Islet of Langerhans (tissue), 1 donor: Measurements from ENCODE around the gene HEPACAM2.

ENCODE experiments used
- FAIRE-seq: peaks from one replicate; lab custom pipeline; 2011; peaks lifted over from hg19 to GRCh38; lab: Jason Lieb, UNC

Gene HEPACAM2

DNA sequence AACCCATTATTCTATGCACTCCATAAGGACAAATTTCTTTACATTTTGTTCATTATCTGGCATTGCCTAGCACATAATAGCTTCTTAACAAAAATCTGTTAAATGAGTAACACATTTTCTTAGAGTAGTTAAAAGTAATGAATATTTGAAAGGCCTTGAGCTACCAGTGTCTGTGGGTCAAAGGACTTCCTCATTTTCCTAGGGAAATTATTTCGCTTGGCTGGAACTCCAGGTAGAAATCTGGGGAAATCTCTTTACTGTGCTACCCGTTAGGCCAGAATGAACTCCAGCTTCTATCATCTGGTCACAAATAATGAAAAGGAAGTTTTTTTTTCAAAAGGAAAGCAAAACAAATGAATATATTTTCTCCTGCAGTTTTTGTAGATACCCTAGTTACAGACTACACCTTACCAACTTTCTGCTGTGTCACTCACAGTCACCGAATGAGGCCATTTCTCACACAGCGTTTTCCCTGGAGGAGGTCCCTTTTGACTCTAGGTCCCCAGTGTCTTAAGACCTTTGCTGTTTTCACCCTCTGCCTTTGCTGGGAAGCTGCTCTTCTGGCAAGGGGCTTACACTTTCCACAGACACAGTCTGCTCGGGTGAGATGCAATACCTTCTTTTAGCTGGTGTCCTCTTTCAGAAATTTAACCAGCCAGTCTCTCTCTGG lies 79.7 kb downstream of the HEPACAM2 start:
- no peak for FAIRE-seq

GRCh38 chr7:93146036-93146435 lies 80.2 kb downstream of the HEPACAM2 start:
- FAIRE-seq, result no peak

GRCh38 chr7:93145354-93145753 lies 80.9 kb downstream of the HEPACAM2 start:
- FAIRE-seq, result no peak

GRCh38 chr7:93142127-93142526 lies 84.1 kb downstream of the HEPACAM2 start:
- FAIRE-seq, result no peak

- FAIRE-seq, result no peak
Measured at GRCh38 chr7:93140582-93141191, 85.6 kb downstream of the HEPACAM2 start.

DNA sequence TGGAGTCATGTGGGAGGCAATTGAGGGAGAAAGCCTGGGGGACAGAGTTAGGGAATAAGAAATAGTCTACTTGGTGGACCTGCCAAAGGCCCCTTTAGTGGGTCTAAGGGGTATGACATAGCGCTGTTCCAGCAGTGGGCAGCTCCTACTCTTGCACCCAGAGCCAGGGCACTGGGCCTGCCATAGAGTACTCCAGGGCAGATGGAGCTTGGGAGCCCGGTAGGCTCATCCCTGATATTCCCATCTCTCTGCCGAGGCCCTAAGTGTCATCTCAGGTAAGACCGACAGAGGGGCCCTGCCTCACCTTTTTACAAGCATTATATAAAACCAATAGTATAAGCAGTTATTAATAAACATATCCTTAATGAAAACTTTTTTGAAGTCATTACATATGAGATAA lies 87.7 kb downstream of the HEPACAM2 start:
- FAIRE-seq, result no peak
